ENCODE results near the gene MTMR1.

MTMR1 gene

GRCh38 chrX:150763303-150763797 lies 70.2 kb downstream of the MTMR1 start:
- no peak for DNase-seq (ENCODE audit: low read depth)

DNA sequence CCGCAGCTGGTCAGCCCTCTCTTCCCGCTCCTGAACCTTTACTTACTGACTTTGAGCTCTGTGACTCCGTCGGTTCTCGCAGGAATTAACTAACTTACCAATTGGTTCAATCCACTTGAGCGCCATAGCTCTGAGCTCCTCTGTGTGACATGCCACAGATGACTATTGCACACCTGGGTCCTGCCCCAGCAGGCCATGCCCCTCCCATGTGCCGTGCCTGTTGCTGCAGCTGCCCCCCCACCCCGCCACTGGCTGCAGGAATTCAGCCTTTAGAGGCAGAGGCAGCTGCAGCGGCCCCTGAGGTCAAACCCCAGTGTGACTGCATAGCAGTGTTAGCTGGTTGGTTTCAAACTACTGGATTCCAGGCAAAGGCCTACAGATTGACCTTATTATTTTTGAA lies 70.6 kb downstream of the MTMR1 start:
- no peak for DNase-seq (ENCODE audit: low read depth)

DNA sequence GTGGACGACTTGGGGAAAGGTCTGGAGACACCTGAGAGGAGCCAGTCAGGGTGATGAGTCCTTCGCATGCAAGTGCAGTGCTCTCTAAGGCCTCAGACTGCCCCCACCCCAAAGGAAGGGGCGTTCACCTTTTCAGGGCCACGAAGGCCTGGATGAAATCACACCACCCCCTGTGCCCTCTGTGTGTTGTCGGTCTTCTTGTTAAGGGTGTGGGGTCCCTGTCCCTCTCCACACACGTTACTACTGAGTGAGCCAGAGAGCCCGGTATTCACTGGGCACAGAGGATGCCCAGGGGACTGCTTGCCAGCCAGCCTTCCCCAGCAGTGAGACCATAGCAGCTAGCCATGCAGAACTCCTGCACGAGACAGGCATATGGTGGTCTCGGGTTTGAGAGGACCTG lies 72.0 kb downstream of the MTMR1 start:
- no peak for DNase-seq (ENCODE audit: low read depth)

DNA sequence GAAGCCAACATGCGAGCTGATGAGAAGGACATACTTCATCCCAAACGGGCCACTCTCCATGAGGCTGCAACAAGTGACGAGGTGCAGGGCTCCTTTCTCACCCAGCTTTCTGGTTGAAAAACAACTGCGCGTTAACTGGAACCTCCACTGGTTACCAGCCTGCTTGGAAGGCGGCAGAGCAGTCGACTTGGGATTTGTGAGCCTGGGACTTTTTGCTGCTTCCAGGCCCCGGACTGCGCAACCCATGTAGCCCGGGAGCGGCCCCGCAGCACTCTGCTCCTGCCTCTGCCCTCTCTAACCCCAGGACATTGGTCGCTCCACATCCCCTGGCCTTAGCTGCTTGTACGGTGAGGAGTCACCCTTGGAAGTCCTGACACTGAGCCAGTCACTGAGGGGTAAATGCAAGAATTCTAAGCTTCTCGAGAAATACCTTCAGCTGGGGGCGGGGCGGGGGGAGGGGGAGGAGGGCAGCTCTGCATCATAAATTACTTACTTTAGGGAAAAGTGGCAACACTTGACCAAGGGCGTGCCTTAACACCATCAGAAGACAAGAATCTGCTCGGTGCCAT lies 72.7 kb downstream of the MTMR1 start:
- DNase-seq (ENCODE audit: low read depth), result no peak

DNA sequence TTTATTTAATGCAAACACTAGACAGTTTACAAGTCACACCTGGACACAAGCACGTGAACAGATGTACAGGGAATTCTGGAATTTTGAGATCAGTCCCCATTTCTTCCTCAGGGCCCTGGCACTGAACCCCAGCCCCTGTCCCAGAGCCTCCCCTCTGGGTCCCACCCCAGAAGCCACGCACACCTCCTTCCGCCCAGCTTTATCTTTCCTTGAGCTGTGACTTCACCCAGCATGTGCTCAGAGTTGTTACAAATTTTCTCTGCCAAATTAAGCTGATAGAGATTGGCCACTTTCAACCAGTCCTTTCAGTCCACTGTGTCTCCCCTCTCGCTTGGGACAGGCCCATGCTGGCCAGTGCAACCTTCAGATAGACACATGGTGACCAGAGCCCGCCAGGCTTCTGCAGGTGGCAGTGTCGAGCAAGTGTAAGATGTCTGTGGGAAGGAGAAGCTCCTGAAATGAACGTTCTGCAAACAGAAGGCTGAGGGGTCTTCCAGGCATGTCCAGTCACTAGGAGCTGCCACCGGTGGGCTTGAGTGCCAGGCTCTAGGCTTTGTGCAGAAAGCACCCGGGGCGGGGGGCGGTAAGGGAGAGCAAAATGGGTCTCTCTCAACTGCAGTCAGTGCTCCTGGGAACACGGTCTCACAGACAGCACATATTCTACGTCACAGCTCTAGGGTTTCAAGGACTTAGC lies 73.3 kb downstream of the MTMR1 start:
- DNase-seq (ENCODE audit: low read depth), result no peak

DNA sequence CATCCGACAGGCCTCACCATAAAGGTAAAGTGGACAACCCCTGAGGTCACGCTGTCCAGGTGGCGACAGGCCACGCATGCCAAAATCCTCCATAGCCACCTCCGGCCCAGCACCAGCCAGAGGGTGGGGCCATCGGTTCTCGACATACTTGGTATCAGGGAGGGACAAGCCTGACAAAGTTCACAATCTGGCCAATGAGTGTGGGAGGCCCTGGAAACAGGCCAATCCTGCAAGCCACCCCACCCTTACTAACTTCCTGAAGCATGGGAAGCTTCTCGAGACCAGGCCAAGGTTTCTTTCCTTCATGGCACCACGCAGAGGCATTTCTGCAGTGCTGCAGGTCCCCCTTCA lies 73.8 kb downstream of the MTMR1 start:
- DNase-seq (ENCODE audit: low read depth), result no peak

DNA sequence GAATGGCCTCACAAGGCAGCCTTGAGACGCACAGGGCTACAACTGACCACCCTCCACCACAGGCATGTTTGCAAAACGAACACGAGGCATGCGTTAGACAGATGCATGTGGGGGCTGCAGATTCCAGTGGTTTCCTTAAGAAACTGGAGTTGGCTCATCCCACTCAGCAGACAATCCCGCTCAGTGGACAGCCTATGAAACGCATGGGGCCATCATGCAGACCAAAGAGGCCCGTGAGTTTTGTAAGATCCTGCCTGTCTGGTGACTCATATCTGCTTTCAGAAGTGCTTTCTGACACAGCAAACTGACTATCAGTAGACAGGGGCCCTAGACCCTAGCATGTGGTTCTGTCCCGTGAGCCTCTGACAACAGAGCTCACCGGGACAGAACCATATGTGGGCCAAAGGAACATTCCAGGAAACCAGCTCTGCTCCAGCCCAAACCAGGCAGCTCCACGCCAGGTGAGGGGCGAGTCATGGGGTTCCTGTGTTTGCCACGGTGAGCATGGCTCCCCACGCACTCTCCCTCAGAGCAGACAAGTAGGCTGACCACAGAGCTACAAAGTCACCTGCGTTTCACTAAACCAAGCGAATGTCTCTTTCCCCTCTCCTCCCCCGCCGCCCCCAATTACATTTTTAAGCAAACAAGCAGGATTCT lies 74.4 kb downstream of the MTMR1 start:
- peak; percentile 26 for DNase-seq (ENCODE audit: low read depth)

DNA sequence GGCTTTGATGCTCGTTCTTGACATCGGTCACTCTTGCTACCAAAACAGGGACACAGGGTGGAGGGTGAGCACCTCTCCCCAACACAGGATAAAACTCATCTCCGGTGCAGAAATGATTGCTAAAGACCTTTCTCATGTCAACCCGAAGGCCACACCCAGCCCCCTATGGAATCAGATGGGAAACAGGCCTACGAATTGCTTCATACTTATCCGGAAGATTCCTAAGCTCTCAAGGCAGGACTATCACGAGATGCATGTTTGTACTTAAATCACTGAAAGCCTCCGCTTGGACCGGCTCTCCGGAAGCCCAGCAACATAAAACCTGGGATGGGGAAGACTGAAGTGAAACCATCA lies 74.9 kb downstream of the MTMR1 start:
- no peak for DNase-seq (ENCODE audit: low read depth)

GRCh38 chrX:150768580-150769190 lies 75.5 kb downstream of the MTMR1 start:
- DNase-seq (ENCODE audit: low read depth), result no peak

GRCh38 chrX:150769408-150769807 lies 76.2 kb downstream of the MTMR1 start:
- no peak for DNase-seq (ENCODE audit: low read depth)

DNA sequence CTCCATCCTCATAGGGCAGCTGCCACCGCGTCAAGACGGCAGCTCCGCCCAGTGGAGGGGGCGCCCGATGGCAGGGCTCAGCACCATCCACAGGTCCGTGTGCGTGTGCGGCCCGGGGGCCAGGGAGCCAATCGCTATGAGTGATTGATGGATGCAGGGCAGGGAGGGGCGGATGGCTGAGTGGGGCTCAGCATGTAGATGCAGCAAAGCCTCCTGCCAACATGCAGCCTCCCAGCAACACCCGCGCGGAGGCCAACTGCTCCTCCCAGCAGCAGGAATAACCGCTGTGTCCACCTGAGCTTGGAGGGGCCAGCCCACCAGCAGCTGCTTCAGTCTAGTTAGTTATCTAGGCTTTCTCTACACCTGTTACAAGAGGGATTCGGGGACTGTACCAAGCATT lies 77.4 kb downstream of the MTMR1 start:
- no peak for DNase-seq (ENCODE audit: low read depth)

DNA sequence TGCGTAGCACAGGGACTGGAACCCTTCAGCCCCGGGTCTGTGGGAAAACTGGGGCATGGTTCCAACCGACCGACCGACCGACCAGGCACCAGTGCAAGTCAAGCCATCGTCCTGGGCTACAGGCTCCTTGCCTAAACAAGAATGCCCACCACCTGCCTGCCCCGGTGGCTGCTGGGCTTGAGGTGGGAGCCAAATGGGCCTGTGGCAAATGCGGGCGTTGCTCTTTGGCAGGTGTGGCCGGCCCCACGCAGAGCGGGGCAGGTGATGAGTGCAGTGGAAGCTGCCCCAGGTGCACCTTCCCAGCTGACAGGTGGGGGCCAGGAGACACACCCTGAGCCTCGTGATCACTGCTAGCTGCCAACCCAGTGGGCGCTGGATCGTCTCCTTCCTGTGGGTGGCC lies 77.9 kb downstream of the MTMR1 start:
- DNase-seq (ENCODE audit: low read depth), result no peak

- DNase-seq (ENCODE audit: low read depth), result peak; percentile 38
These were observed 79.2 kb downstream of the MTMR1 start for GRCh38 chrX:150772150-150772970.

DNA sequence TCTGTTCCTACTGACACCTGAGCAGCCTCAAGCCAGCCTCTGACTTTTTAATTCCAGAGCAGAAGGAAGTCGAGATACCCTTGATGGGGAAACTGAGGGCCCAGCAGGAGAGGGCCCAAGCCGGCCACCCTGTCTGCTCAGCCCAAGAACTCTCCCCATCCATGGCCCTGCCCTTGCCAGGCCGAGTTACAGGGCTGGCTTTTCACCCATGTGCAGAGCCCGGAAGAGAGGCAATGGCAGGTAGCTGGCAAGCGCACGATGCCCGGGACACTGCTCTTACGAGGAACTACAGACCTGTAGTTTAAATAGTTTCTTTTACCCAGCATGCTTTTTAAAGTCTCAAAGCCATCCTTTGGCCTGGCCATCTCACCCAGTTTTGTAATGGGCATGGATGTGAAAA lies 79.9 kb downstream of the MTMR1 start:
- no peak for DNase-seq (ENCODE audit: low read depth)

- DNase-seq (ENCODE audit: low read depth), result no peak
These were observed 80.4 kb downstream of the MTMR1 start for GRCh38 chrX:150773634-150774033.

GRCh38 chrX:150774798-150775568 lies 81.8 kb downstream of the MTMR1 start:
- DNase-seq (ENCODE audit: low read depth), result no peak

DNA sequence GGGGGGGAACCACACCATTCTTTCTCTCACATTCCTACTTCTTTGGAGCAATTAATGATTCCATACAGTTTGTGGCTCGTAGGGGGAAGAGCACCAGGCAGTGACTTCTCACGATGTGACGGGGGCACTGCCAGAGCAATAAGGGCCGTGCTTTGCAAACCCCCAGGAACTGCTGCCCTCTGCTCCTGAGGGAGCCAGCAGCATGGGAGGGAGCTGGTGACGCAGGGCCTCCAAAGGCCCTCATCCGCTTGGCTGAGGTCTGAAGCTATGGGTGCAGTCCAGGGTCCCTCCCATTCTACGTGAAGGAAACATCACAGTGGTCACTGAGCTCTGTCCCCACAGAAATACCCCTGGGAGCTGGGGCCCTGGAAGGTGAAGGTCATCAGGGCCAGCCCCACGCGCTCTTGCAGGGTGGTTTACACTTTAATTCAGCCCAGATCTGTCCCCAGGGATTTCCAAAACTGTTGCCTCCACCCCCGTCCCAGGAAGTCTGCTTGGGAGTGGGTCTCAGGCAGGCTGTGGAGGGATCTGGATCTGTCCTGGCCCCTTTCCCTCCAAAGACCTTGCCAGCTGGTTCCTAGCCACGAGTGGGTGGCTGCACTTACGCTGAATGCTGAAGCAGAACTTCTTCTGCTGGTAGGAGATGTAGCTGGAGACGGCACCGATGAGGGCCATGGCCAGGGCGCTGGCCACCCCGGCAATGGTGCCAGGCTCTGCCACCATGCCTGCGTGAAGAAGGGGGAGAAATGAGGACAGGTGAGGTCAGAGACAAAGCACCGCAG lies 82.6 kb downstream of the MTMR1 start:
- DNase-seq (ENCODE audit: low read depth), result no peak

DNA sequence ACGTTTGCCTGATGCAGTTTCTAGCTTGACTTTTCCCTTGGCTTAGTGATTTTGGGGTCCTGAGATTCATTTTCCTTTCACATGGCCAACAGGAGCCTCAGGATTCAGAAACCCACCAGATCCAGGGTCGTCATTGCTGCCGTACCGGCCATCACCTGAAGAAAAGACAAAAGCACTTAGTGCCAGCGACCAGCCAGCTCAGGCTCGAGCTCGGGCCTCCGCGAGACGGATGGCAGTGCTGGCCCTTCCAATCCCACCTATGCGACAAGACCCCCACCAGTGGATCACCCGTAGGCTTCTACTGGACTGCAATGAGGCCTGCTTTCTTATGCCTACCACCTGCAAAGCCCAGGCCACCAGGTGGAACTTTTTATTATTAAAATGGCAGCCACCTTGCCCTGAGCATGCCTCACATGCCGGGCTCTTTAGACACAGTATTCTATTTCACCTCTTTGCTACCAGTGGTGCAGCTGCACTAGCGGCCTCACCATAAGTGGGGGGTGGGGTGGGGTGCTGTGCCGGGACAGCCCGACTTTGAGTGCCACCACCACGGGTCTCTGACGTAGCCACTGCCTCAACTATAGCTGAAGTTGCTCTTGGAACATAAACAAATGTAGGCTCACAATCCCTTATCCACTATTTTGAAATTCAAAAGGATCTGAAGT lies 84.3 kb downstream of the MTMR1 start:
- DNase-seq (ENCODE audit: low read depth), result no peak

DNA sequence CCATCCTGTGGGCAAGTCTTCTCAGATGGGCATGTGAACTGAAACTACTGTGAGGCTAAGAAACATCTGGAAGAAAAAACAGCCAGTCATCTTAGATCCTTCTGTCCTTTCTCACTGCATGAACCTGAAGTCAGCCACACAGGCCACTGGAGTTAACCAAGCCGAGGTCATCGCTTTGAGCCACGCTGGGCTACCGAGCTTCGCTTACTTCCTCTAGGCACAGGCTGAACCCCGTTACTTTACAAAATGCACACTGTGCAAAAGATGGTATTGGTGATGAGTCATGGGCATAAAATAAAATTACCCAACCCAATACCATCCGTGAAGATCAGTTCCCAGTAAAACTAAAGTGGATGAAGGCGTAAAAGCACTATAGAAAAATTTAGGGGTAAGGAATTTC lies 86.2 kb downstream of the MTMR1 start:
- DNase-seq (ENCODE audit: low read depth), result no peak

DNA sequence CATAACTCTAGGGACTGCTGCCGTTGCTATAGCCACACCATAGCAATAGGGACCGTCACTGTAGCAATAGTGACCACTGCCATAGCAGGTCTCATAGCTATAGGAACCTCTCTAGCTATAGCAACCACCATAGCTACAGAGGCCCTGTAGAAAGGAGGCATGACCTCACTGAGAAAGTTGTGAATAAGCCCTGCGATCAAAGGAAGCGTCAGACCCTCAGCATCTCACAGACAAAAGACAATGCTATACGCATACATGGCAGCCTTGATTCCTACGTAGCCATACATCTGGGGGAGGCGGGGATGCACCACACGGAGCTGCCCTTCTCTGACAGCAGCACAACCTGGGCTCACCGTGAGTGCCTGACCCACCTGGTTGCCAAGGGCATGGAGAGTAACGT lies 88.5 kb downstream of the MTMR1 start:
- no peak for DNase-seq (ENCODE audit: low read depth)
